ENCODE results near the gene SUSD6. TPM values are rescaled to one million over a fixed set of nuclear protein-coding genes. Genes with fewer than 3 reads are reported as not detected.

The SUSD6 gene
- polyA plus RNA-seq, 1 experiment = 14.4 TPM

- DNase-seq (ENCODE audit: low read depth, low spot score) = no peak
- ChIA-PET CTCF (no interaction called here), POLR2A (no interaction called here)
- Histone ChIP-seq H3K27me3 (ENCODE audit: control insufficient read depth, insufficient read depth, low read length) (no peaks in the 10 kb centered on the region), H3K4me3 (ENCODE audit: low read depth, low read length) (no peak overlapping the region), H3K27ac (ENCODE audit: low read depth, low read length) (no peak overlapping the region), H3K9me3 (ENCODE audit: control insufficient read depth, insufficient read depth, low read length) (no peaks in the 10 kb centered on the region)
- TF ChIP-seq CTCF (IDR thresholded peaks at IDR 0.05; ENCODE audit: low read depth, low read length) = no peak
Observed at GRCh38 chr14:69620981-69621380, 9.6 kb downstream of the SUSD6 start.

- H3K27ac ChIP-seq (ENCODE audit: low read depth, low read length) = no peak overlapping the region
- H3K27me3 ChIP-seq (ENCODE audit: control insufficient read depth, insufficient read depth, low read length) = no peaks in the 10 kb centered on the region
- H3K9me3 ChIP-seq (ENCODE audit: control insufficient read depth, insufficient read depth, low read length) = no peaks in the 10 kb centered on the region
- TF ChIP-seq CTCF (IDR thresholded peaks at IDR 0.05; ENCODE audit: low read depth, low read length) = no peak
- ChIA-PET POLR2A (no interaction called here), CTCF (interaction anchor here (1.4 kb wide), 1 partner anchor 39 kb away, joined by 5 read pairs; no protein-coding TSS in a partner anchor)
- no peak overlapping the region for H3K4me3 ChIP-seq (ENCODE audit: low read depth, low read length)
- no peak for DNase-seq (ENCODE audit: low read depth, low spot score)
Observed at GRCh38 chr14:69624136-69624535, 12.7 kb downstream of the SUSD6 start.

- Histone ChIP-seq H3K27me3 (ENCODE audit: control insufficient read depth, insufficient read depth, low read length) (no peaks in the 10 kb centered on the region), H3K27ac (ENCODE audit: low read depth, low read length) (peak overlapping the region; percentile 42), H3K9me3 (ENCODE audit: control insufficient read depth, insufficient read depth, low read length) (no peaks in the 10 kb centered on the region), H3K4me3 (ENCODE audit: low read depth, low read length) (no peak overlapping the region)
- ChIA-PET CTCF (interaction anchor here (1.3 kb wide), 1 partner anchor 41 kb away, joined by 3 read pairs; no protein-coding TSS in a partner anchor), POLR2A (interaction anchor here (1.5 kb wide), 1 partner anchor 13 kb away, joined by 4 read pairs; no protein-coding TSS in a partner anchor)
- TF ChIP-seq CTCF (IDR thresholded peaks at IDR 0.05; ENCODE audit: low read depth, low read length) = no peak
- DNase-seq (ENCODE audit: low read depth, low spot score) = no peak
Observed at GRCh38 chr14:69625299-69626131, 14.1 kb downstream of the SUSD6 start.

GRCh38 chr14:69626132-69626500 lies 14.7 kb downstream of the SUSD6 start:
- Histone ChIP-seq H3K27ac (ENCODE audit: low read depth, low read length) (no peak overlapping the region), H3K27me3 (ENCODE audit: control insufficient read depth, insufficient read depth, low read length) (no peaks in the 10 kb centered on the region), H3K9me3 (ENCODE audit: control insufficient read depth, insufficient read depth, low read length) (no peaks in the 10 kb centered on the region), H3K4me3 (ENCODE audit: low read depth, low read length) (no peak overlapping the region)
- no peak for TF ChIP-seq CTCF (IDR thresholded peaks at IDR 0.05; ENCODE audit: low read depth, low read length)
- CTCF ChIA-PET = no interaction called here
- no peak for DNase-seq (ENCODE audit: low read depth, low spot score)
- POLR2A ChIA-PET = interaction anchor here (0.6 to 1.5 kb wide), 2 partner anchors 14 to 90 kb away, joined by 4 read pairs; no protein-coding TSS in a partner anchor

Data from AG04450 (cell line).